Left lung (tissue), 10 donors: Measurements from ENCODE around the gene IGFALS. TPM values are rescaled to one million over a fixed set of nuclear protein-coding genes. Genes with fewer than 3 reads are reported as not detected.
A peak's percentile ranks its signal among the peaks of the same experiment; 100 is the strongest.
"Not testable (repeated sequence)": the region's sequence is repeated elsewhere in the genome, so short reads cannot be mapped to it uniquely, and the experiment has no call there.

ENCODE experiments used
- ATAC-seq: fragments of 200-7000 bp; cut with Tn5 transposase; one replicate; pipeline ENCODE4 v1.9.1; 2020; ENCODE audit warnings: moderate library complexity
- DNase-seq, 4 donors: peaks; one replicate each; pipeline ENCODE4 v3.0.0-alpha.2; 2013 to 2020
- H3K27ac ChIP-seq, 2 donors: fragments of 200-600 bp; sonication (generic) in 1 of 2; one replicate each; pipeline versions ENCODE4 v1.5.0 to v1.8.0; 2020 to 2021
- H3K27me3 ChIP-seq, 2 donors: fragments of 200-600 bp; sonication (generic) in 1 of 2; one replicate each; pipeline versions ENCODE4 v1.5.0 to v1.8.0; 2020 to 2021
- H3K36me3 ChIP-seq, 2 donors: fragments of 200-600 bp; sonication (generic) in 1 of 2; one replicate each; pipeline versions ENCODE4 v1.5.0 to v1.8.0; 2020 to 2021
- H3K4me1 ChIP-seq, 2 donors: fragments of 200-600 bp; one replicate each; pipeline ENCODE4 v1.8.0; 2021
- H3K4me3 ChIP-seq, 2 donors: fragments of 200-600 bp; sonication (generic) in 1 of 2; one replicate each; pipeline versions ENCODE4 v1.5.0 to v1.8.0; 2020 to 2021; ENCODE audit warnings: mild to moderate bottlenecking in 1 of 2
- H3K9me3 ChIP-seq, 2 donors: fragments of 200-600 bp; sonication (generic) in 1 of 2; one replicate each; pipeline versions ENCODE4 v1.5.0 to v1.8.0; 2020 to 2021
- CTCF ChIP-seq, 2 donors: fragments of 200-600 bp; sonication (generic) in 1 of 2; IDR thresholded peaks; one replicate each; pipeline versions ENCODE4 v1.5.0 to v1.8.0; 2021; ENCODE audit warnings: antibody characterized with exemption in 2 of 2
- intact Hi-C, 2 donors: fragments of 100-400 bp; cut with DNase I; formaldehyde crosslinking; loops; one replicate each; pipeline versions ENCODE4 v1.11.2 to v1.14.2; 2022
- polyA plus RNA-seq, 6 donors: library from polyadenylated mRNA; unstranded; fragments of 120-200 nt; gene quantifications; one replicate each; pipeline ENCODE4 v1.2.1, GENCODE V29; 2013; ENCODE audit not compliant: insufficient read length in 6 of 6
- total RNA-seq, 2 donors: library from RNA; stranded (reverse); fragmentation: NEBNext Ultra II Directional; extraction: Animal tissue kit (Norgen Biotek cat#: 25700); gene quantifications; one replicate each; pipeline ENCODE4 v1.2.1, GENCODE V29; 2021
- donor health status: DM: no; HTN: yes; CAD: no.
- donor health status: DM: no; HTN: no; CAD: no.

Gene IGFALS
- total and polyA plus RNA-seq, 8 donors, result 0.37 to 3.3 (median 2.4) TPM

GRCh38 chr16:1800701-1801100, 7.2 kb upstream of the IGFALS start:
- DNase-seq, result no peak
- Histone ChIP-seq H3K27ac (no peak overlapping the region), H3K36me3 (no peaks in the 10 kb centered on the region), H3K9me3 (peaks cover 0 to 11% of the 10 kb centered on the region in 2 donors), H3K4me1 (no peaks in the 10 kb centered on the region), H3K27me3 (no peaks in the 10 kb centered on the region), H3K4me3 (no peak overlapping the region)
- TF ChIP-seq CTCF (IDR thresholded peaks at IDR 0.05), result no peak
- ATAC-seq, result no peak
- intact Hi-C loops, result no loop called here

DNA sequence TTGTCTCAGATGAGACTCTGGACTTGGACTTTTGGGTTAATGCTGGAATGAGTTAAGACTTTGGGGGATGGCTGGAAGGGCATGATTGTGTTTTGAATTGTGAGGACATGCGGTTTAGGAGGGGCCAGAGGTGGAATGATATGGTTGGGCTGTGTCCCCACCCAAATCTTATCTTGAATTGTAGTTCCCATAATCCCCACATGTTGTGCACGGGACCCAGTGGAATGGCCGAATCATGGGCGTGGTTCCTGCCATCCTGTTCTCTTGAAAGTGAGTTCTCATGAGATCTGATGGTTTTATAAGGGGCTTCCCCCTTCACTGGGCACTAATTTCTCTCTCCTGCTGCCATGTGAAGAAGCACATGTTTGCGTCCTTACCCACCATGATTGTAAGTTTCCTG, 5.8 kb upstream of the IGFALS start:
- H3K4me3 ChIP-seq, ATAC-seq, intact Hi-C loops, DNase-seq, H3K27me3 ChIP-seq, H3K36me3 ChIP-seq, H3K4me1 ChIP-seq, H3K27ac ChIP-seq: not testable (repeated sequence)
- H3K9me3 ChIP-seq, result peaks cover 0 to 11% of the 10 kb centered on the region in 2 donors

DNA sequence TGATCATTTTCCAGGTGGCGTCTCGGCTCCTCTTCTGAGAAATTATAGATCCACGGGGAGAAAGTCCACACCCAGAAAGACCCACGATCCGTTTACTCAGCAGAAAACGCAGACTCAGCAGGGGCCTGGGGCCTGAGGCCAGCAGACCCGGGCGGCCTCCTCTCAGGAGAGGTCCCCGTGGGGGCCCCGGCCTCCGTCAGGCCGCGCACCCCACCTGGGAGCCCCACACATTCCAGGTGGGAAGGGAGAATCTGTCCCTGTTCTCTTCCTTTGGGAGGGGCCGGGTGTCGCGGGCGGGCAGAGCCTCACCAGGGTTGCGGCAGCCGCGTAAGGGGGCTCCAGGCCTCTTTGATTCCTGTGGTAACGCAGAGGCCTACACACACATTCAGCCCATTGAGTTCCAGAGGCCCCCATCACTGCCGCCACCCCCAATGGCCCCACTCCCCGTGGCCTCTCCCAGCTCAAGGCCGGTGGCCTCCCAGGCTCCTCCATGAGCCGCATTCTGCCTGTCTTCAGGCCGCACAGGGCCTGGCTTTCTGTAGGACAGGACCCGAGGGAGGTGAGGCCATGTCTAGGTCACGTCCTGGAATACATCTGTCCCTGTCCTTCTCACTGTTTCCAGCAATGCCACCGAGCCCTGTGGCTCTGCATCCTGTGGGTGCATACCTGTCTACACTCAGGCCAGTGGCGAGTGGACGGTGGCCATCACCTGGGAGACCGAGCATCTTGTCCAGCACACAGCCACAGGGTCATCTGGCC, 1.6 kb upstream of the IGFALS start:
- intact Hi-C loops, result no loop called here
- no peak for DNase-seq

DNA sequence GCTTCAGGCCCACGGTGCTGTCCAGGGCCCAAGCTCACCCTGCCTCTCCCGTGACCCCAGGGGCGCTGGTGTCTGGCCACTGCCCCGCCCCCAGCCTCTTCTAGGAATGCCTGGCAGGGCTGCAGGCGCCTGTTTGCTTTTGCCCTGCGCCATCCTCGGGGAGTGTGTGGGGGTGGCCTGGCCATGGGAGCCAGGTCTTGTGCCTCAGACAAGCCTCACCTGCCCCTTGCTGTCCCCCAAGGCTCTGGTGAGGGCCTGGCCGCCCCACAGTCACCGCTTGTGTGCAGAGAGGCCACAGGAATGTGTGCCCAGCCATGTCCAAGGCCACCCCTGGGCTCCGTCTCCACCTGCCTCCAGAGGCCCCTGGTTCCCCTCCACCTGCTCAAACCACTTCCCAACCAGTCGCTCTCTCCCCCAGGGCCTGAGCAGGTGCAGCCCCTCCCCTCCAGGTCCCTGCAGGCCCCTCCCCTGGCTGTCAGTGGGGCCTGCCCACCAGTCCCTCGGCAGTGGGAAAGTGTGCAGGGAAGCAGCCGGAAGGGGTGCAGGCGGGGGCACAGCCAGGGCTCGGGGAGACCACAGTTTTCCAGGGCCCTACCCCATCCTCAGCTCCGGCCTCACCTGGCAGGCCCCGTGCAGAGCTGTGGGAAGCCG, 841 bp upstream of the IGFALS start:
- TF ChIP-seq CTCF (IDR thresholded peaks at IDR 0.05), result no peak
- Histone ChIP-seq H3K27ac (no peak overlapping the region), H3K4me3 (peak overlapping the region in 1 of 2 donors; percentile 6), H3K27me3 (no peaks in the 10 kb centered on the region), H3K4me1 (no peaks in the 10 kb centered on the region), H3K9me3 (peaks cover 0 to 11% of the 10 kb centered on the region in 2 donors), H3K36me3 (peaks cover 0 to 32% of the 10 kb centered on the region in 2 donors)
- DNase-seq (peak in 3 of 4 donors; percentile 51 to 83 (median 58)), ATAC-seq (peak; percentile 91)
- intact Hi-C loops, result no loop called here

More for the DNA sequence above, 1.6 kb upstream of the IGFALS start:
- H3K36me3 ChIP-seq, result peaks cover 0 to 24% of the 10 kb centered on the region in 2 donors
- TF ChIP-seq CTCF (IDR thresholded peaks at IDR 0.05), result no peak
- H3K4me1 ChIP-seq, result no peaks in the 10 kb centered on the region
- no peaks in the 10 kb centered on the region for H3K27me3 ChIP-seq
- H3K9me3 ChIP-seq, result peaks cover 0 to 11% of the 10 kb centered on the region in 2 donors
- H3K27ac ChIP-seq, result no peak overlapping the region
- H3K4me3 ChIP-seq, result no peak overlapping the region
- ATAC-seq, result no peak

DNA sequence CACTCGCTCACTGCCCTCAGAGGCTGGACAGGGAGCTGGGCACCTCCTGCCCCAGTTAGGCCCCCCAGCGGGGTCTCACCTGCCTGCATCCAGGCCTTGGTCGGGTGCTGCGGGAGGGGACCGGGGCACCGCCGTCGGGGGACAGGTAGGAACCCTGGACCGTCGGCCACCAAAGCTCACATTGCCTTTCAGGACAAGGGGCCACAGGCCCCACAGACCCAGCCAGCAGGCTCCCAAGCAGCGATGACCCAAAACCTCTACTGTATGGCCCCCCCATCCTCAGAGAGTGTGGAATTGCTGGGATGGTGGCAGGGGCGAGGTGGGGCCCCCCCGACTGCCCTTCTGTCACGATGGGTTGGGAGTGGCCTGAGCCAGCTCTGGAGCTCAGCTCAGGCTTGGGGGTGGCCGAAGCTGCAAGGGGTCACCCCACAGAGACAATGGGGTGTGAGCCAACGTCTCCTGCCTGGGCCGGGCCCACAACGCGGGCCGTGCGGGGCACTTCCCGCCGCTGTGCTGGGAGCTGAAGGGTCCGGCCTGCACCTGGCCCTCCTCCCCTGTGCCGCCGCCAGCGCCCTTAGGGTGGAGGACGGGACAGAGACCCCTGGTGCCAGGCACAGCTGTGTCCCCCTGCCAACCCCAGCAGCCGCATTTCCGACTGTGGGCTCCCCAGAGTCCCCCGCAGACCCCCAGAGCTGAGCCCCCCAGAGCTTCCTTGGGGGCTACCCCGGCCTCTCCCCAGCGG, 498 bp downstream of the IGFALS start:
- Histone ChIP-seq H3K27me3 (no peaks in the 10 kb centered on the region), H3K36me3 (peaks cover 0 to 45% of the 10 kb centered on the region in 2 donors), H3K4me3 (no peak overlapping the region), H3K27ac (no peak overlapping the region), H3K9me3 (peaks cover 0 to 5% of the 10 kb centered on the region in 2 donors), H3K4me1 (no peaks in the 10 kb centered on the region)
- DNase-seq, result peak in 2 of 4 donors; percentile 30 to 69
- TF ChIP-seq CTCF (IDR thresholded peaks at IDR 0.05), result no peak
- intact Hi-C loops, result no loop called here
- ATAC-seq, result no peak
